NK-92 treated with Interleukin-12 subunit alpha and Interleukin-12 subunit beta, amount 100 ng/mL, for 24 hours (cell line): ENCODE data around the gene ZNF423.

ENCODE experiments used
- DNase-seq: peaks from one replicate; lab custom pipeline; 2025; lab: John Stamatoyannopoulos, UW

ZNF423 gene

DNA sequence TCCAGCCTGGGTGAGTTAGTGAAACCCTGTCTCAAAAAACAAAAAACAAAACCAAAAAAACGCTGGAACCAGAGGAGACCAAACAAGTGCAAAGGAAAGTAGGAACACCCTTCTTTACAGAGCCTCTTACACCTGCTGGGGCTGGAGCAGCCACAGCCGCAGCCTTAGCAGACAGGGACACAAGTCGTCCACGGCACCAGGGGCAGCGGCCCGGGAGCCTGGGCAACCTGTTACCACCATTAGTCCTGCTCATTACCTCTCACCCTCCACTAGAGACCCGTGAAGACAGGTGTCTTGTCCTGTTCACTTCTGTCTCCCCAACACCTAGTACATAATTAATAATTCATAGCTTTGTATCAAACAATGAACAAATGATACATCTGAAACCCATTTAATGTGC is 398.7 kb downstream of the ZNF423 start:
- DNase-seq, result no peak

GRCh38 chr16:49456763-49457162 is 399.1 kb downstream of the ZNF423 start:
- DNase-seq, result no peak

GRCh38 chr16:49455991-49456745 is 399.7 kb downstream of the ZNF423 start:
- DNase-seq, result no peak

DNA sequence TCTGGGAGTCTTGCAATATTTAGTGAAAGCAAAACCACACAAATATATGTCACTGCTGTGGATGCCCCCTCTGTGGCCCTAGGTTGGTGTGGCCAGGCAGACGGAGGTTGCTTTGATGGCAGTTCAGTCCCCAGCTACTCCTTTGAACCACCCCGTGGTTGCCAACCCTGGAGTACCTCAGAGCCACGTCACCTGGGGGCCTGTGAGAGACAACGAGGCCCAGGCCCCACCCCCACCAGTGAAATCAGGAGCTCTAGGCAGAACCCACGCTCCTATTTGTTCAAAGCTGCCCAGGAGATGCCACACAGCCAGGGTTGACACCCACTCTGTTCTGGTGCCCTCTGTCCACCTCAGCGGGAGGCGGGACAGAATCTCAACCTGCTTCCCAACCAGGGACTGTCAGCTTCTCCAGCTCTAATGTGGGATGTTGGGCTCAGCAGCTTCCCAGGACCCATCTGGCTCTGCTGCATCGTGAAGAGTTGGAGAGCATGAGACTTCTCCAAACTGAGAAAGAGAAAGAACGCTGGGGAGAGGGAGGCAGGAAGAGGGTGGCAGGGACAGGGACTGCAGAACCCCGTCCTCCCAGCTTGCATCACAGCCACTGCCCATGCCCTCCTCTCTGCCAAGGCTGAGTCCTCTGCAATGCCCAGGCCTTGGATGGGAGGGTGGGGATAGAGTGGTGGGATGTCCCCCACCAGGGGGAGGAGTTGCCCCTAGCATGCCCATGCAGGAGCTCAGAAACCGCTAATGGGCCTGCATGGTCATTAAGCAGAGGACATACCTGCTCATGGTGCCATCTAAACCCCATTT is 400.5 kb downstream of the ZNF423 start:
- no peak for DNase-seq

- no peak for DNase-seq
Observed at GRCh38 chr16:49454426-49455180, 401.3 kb downstream of the ZNF423 start.

GRCh38 chr16:49453983-49454382 is 401.9 kb downstream of the ZNF423 start:
- DNase-seq, result no peak

- DNase-seq, result no peak
Observed at GRCh38 chr16:49453021-49453420, 402.9 kb downstream of the ZNF423 start.

DNA sequence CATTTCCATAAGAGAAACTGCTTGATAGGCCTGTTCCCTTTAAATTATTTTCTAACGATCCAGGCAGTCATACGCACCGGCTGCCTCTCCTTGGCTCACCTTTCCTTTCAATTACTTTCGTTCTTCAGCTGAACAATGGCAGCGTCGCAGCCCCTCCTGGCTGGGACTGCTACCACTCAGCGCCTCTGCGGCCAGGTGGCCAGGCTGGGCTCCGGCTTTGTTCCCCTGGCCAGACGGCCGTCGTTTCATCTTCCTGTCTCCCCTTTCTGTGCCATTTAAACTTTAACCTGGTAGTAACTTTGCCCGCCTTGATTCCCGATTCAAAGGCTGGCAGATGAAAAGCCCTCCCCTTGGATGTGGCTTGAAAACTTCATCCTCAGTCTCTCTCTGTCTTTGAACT is 403.3 kb downstream of the ZNF423 start:
- DNase-seq, result no peak

- DNase-seq, result no peak
Observed at GRCh38 chr16:49452108-49452507, 403.8 kb downstream of the ZNF423 start.

- no peak for DNase-seq
Observed at GRCh38 chr16:49446805-49447204, 409.1 kb downstream of the ZNF423 start.

DNA sequence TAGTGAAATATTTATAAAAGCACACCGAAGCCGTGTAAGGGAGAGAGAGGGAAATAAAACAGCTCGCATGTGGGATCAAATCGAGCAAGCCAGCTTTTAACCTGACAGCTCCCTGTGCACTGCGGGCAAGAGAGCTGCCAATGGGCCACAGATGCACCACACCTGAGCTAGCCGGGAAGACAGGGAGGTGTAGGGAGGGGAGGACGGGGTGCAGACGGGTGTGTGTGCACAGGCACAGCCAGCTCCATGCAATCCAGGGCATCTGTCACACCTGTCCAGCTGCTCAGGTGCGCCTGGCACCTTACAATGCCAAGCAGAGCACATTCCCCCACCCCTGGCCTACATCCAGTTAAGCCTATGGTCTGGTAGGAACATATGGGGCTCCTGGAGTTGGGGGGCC is 412.3 kb downstream of the ZNF423 start:
- DNase-seq, result no peak

DNA sequence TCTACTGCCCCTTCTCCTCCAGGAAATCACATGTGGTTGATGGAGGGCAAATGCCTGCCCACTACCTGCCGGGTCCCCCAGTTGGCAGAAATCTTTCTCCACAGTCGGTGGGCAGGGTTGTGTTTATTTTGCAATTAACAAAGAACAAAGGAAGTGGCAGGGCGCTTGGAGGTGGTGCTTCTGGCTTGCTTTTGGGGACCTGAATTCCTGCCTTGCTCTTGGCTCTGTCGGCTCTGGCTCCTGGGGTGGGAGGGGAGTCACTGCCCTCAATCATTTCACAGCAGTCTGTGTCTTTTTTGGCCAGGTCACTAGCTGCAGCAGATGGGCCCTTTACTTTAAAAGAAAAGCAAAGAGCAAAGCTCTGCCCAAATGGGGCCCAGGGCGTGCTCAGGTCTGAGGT is 413.1 kb downstream of the ZNF423 start:
- DNase-seq, result no peak

DNA sequence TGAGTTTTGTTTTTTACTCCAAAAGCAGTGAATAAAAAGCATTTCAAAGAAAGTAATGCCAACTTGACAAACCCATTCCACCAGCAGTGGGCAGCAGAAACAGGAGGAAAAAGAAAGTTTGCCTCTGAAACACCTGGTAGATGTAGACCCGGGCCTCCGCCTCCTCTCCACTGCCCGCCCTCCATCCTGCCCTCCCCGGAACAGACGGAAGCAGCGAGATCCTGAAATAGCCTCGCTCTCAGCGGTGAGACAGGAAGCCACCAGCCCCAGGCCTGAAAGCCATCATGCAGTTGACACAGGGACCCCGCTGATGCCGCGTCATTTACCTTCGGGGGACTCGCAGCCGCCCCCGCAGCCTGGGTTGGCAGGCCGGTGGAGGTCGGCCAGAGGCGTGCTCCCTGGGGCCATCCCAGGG is 414.5 kb downstream of the ZNF423 start:
- no peak for DNase-seq

DNA sequence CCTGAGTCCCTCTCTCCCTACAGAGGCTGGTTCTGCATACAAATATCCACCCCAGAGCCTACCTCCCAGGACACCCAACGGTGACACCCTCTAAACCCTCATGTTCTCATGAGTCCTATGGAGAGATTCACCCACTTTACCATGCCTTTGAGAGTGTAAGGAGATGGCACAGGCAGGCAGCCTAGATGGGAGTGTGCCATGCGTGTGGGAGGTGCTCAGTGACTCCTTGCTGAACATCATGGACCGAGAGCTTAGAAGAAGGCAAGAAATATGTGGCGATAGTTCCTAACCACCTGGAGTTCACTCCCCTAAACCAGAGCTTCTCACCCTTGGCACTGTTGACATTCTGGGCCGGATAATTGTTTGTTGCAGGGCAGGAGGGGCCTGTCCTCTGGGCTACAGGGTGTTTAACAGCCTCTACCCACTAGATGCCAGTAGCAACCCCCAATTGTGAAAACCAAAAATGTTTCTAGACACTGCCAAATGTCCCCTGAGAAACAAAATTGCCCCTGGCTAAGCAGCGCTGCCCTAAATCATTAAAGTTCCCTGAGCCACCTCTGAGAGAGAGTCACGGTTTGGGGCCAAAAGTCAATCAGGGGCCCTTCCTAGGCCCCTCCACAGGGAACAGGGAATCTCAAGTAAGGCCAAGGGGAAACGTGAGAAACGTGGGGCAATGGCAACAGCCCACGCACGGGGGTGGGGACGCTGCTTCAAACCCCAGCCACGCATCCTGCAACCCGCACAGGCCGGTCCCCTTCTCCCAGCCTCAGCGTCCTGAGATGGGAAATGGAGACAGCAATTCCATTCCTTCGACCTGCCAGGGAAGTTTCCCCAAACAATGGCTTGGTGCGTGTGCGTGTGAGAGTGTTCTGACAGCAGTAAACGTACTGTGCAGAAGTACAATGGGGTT is 415.5 kb downstream of the ZNF423 start:
- DNase-seq, result no peak

- no peak for DNase-seq
Observed at GRCh38 chr16:49439676-49440075, 416.2 kb downstream of the ZNF423 start.

- no peak for DNase-seq
Observed at GRCh38 chr16:49439050-49439449, 416.9 kb downstream of the ZNF423 start.
